ENCODE data around the gene GPR68. TPM values are rescaled to one million over a fixed set of nuclear protein-coding genes. Genes with fewer than 3 reads are reported as not detected.

Gene GPR68
- total and polyA plus RNA-seq, 4 donors = 2.0 to 6.4 (median 4.3) TPM

DNA sequence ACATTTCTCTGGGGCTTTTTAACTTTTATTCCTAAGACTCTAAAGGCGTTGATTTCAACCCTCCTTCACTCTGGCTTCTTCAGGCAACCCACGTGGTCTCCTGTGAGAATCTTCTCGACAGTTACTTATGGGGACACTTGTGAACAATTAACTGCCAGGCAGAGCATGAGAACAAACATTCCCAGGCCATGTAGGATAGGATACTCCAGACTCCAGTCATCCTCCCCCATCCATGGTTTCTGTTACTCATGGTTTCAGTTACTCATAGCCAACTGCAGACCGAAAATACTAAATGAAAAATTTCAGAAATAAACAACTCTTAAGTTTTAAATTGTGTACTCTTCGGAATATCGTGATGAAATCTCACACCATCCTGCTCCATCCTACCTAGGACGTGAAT lies 19.5 kb downstream of the GPR68 start:
- Histone ChIP-seq H3K27me3 (ENCODE audit: control insufficient read depth, insufficient read depth, low read length) (no peaks in the 10 kb centered on the region), H3K4me1 (ENCODE audit: control insufficient read depth, insufficient read depth, low read length) (peaks cover 3% of the 10 kb centered on the region), H3K4me3 (ENCODE audit: low read depth, low read length) (no peak overlapping the region), H3K36me3 (ENCODE audit: control insufficient read depth, insufficient read depth, low read length) (peaks cover 32% of the 10 kb centered on the region), H3K27ac (ENCODE audit: low read depth, low read length) (no peak overlapping the region), H3K9me3 (ENCODE audit: control insufficient read depth, insufficient read depth, low read length) (no peaks in the 10 kb centered on the region)
- 90% methylated on average over 6 of the region's 7 CpGs for WGBS (ENCODE audit: insufficient coverage)
- no peak for DNase-seq (ENCODE audit: low read depth in 4 of 6, low spot score in 6 of 6)

GRCh38 chr14:91223028-91223783 lies 21.3 kb downstream of the GPR68 start:
- Histone ChIP-seq H3K27ac (ENCODE audit: low read depth, low read length) (no peak overlapping the region), H3K36me3 (ENCODE audit: control insufficient read depth, insufficient read depth, low read length) (peaks cover 33% of the 10 kb centered on the region), H3K27me3 (ENCODE audit: control insufficient read depth, insufficient read depth, low read length) (no peaks in the 10 kb centered on the region), H3K4me3 (ENCODE audit: low read depth, low read length) (no peak overlapping the region), H3K4me1 (ENCODE audit: control insufficient read depth, insufficient read depth, low read length) (peaks cover 3% of the 10 kb centered on the region), H3K9me3 (ENCODE audit: control insufficient read depth, insufficient read depth, low read length) (no peaks in the 10 kb centered on the region)
- no peak for DNase-seq (ENCODE audit: low read depth in 4 of 6, low spot score in 6 of 6)
- WGBS (ENCODE audit: insufficient coverage) = no CpG with 5 or more reads among the region's 1 CpG

DNA sequence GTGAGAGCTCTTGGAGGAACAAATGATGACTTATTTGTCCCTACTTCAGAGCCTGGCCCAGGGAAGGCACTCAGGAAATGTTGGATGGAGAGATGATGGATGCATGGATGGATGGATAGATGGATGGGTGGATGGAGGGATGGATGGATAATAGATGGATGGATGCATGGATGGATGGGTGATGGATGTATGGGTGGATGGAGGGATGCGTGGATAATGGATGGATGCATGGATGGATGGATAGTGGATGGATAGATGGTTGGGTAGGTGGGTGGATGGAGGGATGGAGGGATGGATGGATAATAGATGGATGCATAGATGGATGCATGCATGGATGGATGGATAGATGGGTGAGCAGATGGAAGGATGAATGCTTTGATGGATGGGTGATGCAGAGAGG lies 23.2 kb downstream of the GPR68 start:
- H3K36me3 ChIP-seq (ENCODE audit: control insufficient read depth, insufficient read depth, low read length) = peaks cover 43% of the 10 kb centered on the region
- no peak overlapping the region for H3K27ac ChIP-seq (ENCODE audit: low read depth, low read length)
- peaks cover 3% of the 10 kb centered on the region for H3K4me1 ChIP-seq (ENCODE audit: control insufficient read depth, insufficient read depth, low read length)
- no peaks in the 10 kb centered on the region for H3K27me3 ChIP-seq (ENCODE audit: control insufficient read depth, insufficient read depth, low read length)
- H3K4me3 ChIP-seq (ENCODE audit: low read depth, low read length) = no peak overlapping the region
- H3K9me3 ChIP-seq (ENCODE audit: control insufficient read depth, insufficient read depth, low read length) = no peaks in the 10 kb centered on the region
- no peak for DNase-seq (ENCODE audit: low read depth in 4 of 6, low spot score in 6 of 6)
- WGBS (ENCODE audit: insufficient coverage) = 100% methylated on average over 1 of the region's 1 CpG

- 76% methylated on average over 8 of the region's 9 CpGs for WGBS (ENCODE audit: insufficient coverage)
- H3K27me3 ChIP-seq (ENCODE audit: control insufficient read depth, insufficient read depth, low read length) = no peaks in the 10 kb centered on the region
- peaks cover 50% of the 10 kb centered on the region for H3K36me3 ChIP-seq (ENCODE audit: control insufficient read depth, insufficient read depth, low read length)
Measured at GRCh38 chr14:91220581-91221000, 23.9 kb downstream of the GPR68 start.

DNA sequence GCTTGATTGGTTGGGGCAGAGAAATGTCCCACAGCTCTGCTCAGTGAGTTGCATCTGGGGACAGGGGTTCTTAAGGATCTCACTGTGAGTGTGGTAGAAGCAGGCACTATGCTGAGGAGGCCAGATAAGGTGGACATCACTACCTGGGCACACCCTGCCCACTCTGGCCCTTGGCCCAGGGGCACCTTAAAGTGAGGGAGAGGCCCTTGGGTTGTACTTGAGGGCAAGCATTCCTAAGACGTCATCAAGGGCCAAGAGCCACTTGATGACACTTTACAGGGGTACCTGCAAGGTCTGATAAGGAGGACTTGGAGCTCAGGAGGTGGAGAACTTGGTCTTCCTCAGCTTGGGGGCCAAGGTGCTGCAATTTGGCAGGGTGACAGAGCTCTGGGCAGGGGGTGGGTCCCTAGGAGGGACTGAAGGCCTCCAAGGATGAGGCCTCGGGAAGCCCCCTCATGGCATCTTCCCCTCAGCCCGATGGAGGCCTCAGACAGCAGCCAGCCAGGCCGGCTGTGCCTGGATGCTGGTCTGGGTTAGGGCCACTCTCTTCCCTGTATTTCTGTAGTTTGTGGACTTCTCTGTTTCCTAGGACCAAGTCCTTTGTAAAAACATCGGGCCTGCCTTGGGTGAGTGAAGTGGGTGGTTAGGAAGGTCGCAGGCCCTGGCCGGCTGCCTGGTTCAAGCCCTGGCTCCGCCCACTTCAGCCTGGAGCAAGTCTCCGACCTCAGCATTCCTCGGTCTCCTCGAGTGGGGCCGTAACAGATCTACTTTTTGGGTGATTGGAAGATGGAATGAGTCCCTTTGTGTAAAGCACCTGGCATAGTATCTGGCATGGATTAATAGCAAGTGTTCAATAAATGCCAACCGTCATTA lies 24.8 kb downstream of the GPR68 start:
- Histone ChIP-seq H3K36me3 (ENCODE audit: control insufficient read depth, insufficient read depth, low read length) (peaks cover 54% of the 10 kb centered on the region), H3K4me3 (ENCODE audit: low read depth, low read length) (no peak overlapping the region), H3K27ac (ENCODE audit: low read depth, low read length) (no peak overlapping the region), H3K9me3 (ENCODE audit: control insufficient read depth, insufficient read depth, low read length) (no peaks in the 10 kb centered on the region), H3K4me1 (ENCODE audit: control insufficient read depth, insufficient read depth, low read length) (peaks cover 3% of the 10 kb centered on the region), H3K27me3 (ENCODE audit: control insufficient read depth, insufficient read depth, low read length) (no peaks in the 10 kb centered on the region)
- WGBS (ENCODE audit: insufficient coverage) = 82% methylated on average over 9 of the region's 13 CpGs
- no peak for DNase-seq (ENCODE audit: low read depth in 4 of 6, low spot score in 6 of 6)

More at GRCh38 chr14:91220581-91221000, 23.9 kb downstream of the GPR68 start:
- H3K9me3 ChIP-seq (ENCODE audit: control insufficient read depth, insufficient read depth, low read length) = no peaks in the 10 kb centered on the region
- H3K4me1 ChIP-seq (ENCODE audit: control insufficient read depth, insufficient read depth, low read length) = peaks cover 3% of the 10 kb centered on the region
- no peak overlapping the region for H3K4me3 ChIP-seq (ENCODE audit: low read depth, low read length)
- no peak overlapping the region for H3K27ac ChIP-seq (ENCODE audit: low read depth, low read length)
- peak in 1 of 6 donors; percentile 23 for DNase-seq (ENCODE audit: low read depth in 4 of 6, low spot score in 6 of 6)

GRCh38 chr14:91218014-91218413 lies 26.5 kb downstream of the GPR68 start:
- Histone ChIP-seq H3K9me3 (ENCODE audit: control insufficient read depth, insufficient read depth, low read length) (no peaks in the 10 kb centered on the region), H3K4me3 (ENCODE audit: low read depth, low read length) (no peak overlapping the region), H3K4me1 (ENCODE audit: control insufficient read depth, insufficient read depth, low read length) (peaks cover 3% of the 10 kb centered on the region), H3K36me3 (ENCODE audit: control insufficient read depth, insufficient read depth, low read length) (peaks cover 52% of the 10 kb centered on the region), H3K27me3 (ENCODE audit: control insufficient read depth, insufficient read depth, low read length) (no peaks in the 10 kb centered on the region), H3K27ac (ENCODE audit: low read depth, low read length) (no peak overlapping the region)
- WGBS (ENCODE audit: insufficient coverage) = 78% methylated on average over 4 of the region's 4 CpGs
- no peak for DNase-seq (ENCODE audit: low read depth in 4 of 6, low spot score in 6 of 6)

- H3K4me3 ChIP-seq (ENCODE audit: low read depth, low read length) = no peak overlapping the region
- H3K36me3 ChIP-seq (ENCODE audit: control insufficient read depth, insufficient read depth, low read length) = peaks cover 51% of the 10 kb centered on the region
- DNase-seq (ENCODE audit: low read depth in 4 of 6, low spot score in 6 of 6) = no peak
- WGBS (ENCODE audit: insufficient coverage) = 94% methylated on average over 13 of the region's 13 CpGs
- H3K9me3 ChIP-seq (ENCODE audit: control insufficient read depth, insufficient read depth, low read length) = no peaks in the 10 kb centered on the region
- no peaks in the 10 kb centered on the region for H3K27me3 ChIP-seq (ENCODE audit: control insufficient read depth, insufficient read depth, low read length)
- peaks cover 3% of the 10 kb centered on the region for H3K4me1 ChIP-seq (ENCODE audit: control insufficient read depth, insufficient read depth, low read length)
- no peak overlapping the region for H3K27ac ChIP-seq (ENCODE audit: low read depth, low read length)
Measured at GRCh38 chr14:91216731-91217226, 27.7 kb downstream of the GPR68 start.

GRCh38 chr14:91215381-91215780 lies 29.1 kb downstream of the GPR68 start:
- 94% methylated on average over 10 of the region's 10 CpGs for WGBS (ENCODE audit: insufficient coverage)
- Histone ChIP-seq H3K9me3 (ENCODE audit: control insufficient read depth, insufficient read depth, low read length) (peaks cover 3% of the 10 kb centered on the region), H3K27ac (ENCODE audit: low read depth, low read length) (no peak overlapping the region), H3K27me3 (ENCODE audit: control insufficient read depth, insufficient read depth, low read length) (no peaks in the 10 kb centered on the region), H3K4me3 (ENCODE audit: low read depth, low read length) (no peak overlapping the region), H3K4me1 (ENCODE audit: control insufficient read depth, insufficient read depth, low read length) (no peaks in the 10 kb centered on the region), H3K36me3 (ENCODE audit: control insufficient read depth, insufficient read depth, low read length) (peaks cover 42% of the 10 kb centered on the region)
- no peak for DNase-seq (ENCODE audit: low read depth in 4 of 6, low spot score in 6 of 6)

GRCh38 chr14:91214306-91214705 lies 30.2 kb downstream of the GPR68 start:
- Histone ChIP-seq H3K36me3 (ENCODE audit: control insufficient read depth, insufficient read depth, low read length) (peaks cover 39% of the 10 kb centered on the region), H3K27me3 (ENCODE audit: control insufficient read depth, insufficient read depth, low read length) (no peaks in the 10 kb centered on the region), H3K4me1 (ENCODE audit: control insufficient read depth, insufficient read depth, low read length) (no peaks in the 10 kb centered on the region), H3K27ac (ENCODE audit: low read depth, low read length) (no peak overlapping the region), H3K9me3 (ENCODE audit: control insufficient read depth, insufficient read depth, low read length) (peaks cover 3% of the 10 kb centered on the region), H3K4me3 (ENCODE audit: low read depth, low read length) (no peak overlapping the region)
- no peak for DNase-seq (ENCODE audit: low read depth in 4 of 6, low spot score in 6 of 6)
- 93% methylated on average over 5 of the region's 6 CpGs for WGBS (ENCODE audit: insufficient coverage)

Measured in spinal cord (tissue), 10 donors.